IPS-NIHi11 (cell line): ENCODE measurements around the gene ZFHX3.

Experiments used
- DNase-seq: peaks from one replicate; pipeline ENCODE4 v3.0.0; 2012; ENCODE audit warnings: mixed read lengths, low spot score

The ZFHX3 gene

DNA sequence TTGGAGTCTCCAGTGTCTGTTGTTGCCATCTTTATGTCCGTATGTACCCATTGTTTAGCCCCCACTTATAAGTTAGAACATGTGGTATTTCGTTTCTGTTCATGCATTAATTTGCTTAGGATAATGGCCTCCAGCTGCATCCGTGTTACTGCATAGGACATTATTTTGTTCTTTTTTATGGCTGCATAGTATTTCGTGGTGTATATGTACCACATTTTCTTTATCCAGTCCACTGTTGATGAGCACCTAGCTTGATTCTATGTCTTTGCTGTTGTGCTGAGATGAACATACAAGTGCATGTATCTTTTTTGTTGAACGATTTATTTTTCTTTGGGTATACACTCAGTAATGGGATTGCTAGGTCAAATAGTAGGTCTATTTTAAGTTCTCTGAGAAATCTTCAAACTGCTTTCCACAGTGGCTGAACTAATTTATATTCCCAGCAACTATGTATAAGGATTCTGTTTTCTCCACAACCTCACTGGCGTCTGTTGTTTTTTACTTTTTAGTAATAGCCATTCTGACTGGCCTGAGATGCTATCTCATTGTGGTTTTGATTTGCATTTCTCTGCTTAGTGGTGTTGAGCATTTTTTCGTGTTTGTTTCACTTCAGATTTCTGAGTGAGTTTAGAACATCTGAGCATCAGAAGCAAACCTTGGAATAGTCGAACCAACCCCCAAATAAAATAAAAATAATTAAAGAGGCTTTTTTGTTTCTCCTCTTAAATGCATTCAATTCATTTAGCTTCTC, 304.7 kb downstream of the ZFHX3 start:
- DNase-seq = no peak

DNA sequence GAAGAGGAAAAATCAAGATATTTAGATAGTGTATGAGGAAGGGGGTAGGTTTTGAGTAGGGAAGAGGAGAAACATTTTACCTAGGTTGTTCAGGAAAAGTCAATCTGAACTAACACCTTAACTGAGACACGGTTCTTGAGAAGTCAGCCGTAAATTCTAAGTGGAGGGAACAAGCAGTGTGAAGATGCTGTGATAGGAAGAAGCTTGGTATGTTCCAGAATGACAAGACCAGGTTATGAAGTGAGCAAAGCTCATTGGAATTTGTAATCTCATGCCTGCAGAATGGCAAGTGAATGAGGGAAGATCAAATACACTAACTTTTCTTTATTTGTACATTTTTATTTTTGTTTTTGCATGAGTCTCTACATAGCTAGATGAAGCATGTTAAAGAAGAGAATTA, 307.6 kb downstream of the ZFHX3 start:
- DNase-seq = no peak

DNA sequence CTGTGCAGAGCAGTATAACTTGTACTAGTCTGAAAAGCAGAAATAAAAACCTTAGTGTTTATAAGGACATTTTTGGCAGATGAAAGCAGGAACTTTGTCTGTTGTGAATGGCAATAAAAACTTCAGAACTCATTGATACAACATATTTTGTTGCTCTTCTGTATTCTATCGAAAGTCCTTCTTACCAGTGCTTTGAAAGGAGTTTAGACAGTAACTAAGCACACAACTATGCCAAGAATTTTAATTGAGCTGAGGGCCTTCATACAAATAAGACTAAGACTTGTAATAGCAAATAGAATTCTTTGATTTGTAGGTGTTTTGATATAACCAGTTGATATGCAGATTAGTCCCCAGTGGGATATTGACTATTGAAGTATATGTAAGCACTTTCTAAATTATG, 308.4 kb downstream of the ZFHX3 start:
- DNase-seq = no peak

DNA sequence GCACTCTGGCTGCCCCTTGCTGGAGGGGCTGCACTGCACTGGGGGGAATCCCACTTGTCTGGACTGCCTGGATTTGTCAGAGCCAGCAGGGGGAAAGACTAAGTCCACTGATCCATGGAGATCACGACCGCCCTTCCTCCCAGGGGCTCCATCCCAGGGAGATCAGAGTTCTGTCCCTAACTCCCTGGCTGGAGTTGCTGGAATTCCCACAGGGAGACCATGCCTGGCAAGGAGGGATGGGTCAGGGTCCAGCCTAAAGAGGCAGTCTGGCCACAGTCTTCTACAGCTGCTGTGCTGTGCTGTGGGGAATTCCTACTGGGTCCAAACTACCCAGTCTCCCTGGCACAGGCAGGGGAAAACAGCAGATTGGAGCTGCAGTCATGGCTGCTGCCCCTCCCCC, 311.9 kb downstream of the ZFHX3 start:
- DNase-seq = no peak
